Tibial artery (tissue), 4 donors: Measurements from ENCODE around the gene SPIRE2.

ENCODE experiments used
- DNase-seq, 2 donors: peaks; one replicate each; pipeline ENCODE4 v3.0.0-alpha.2; 2019
- H3K27ac ChIP-seq, 2 donors: fragments of 200-600 bp; sonication (generic) in 1 of 2; 1 replicate in 1 of 2; 2 replicates in 1 of 2; pipeline ENCODE4 v1.5.1; 2018 to 2019; ENCODE audit warnings: mild to moderate bottlenecking in 1 of 2
- H3K27me3 ChIP-seq, 2 donors: fragments of 200-600 bp; sonication (generic) in 1 of 2; one replicate each; pipeline versions ENCODE4 v1.5.1 to v1.6.0; 2016 to 2019
- H3K36me3 ChIP-seq, 3 donors: fragments of 200-600 bp; sonication (generic) in 2 of 3; one replicate each; pipeline ENCODE4 v1.5.1; 2016 to 2019; ENCODE audit warnings: mild to moderate bottlenecking in 2 of 3
- H3K4me1 ChIP-seq, 4 donors: fragments of 200-600 bp; sonication (generic) in 2 of 4; 1 replicate in 3 of 4; 2 replicates in 1 of 4; pipeline ENCODE4 v1.5.1; 2016 to 2019
- H3K4me3 ChIP-seq, 2 donors: fragments of 200-600 bp; sonication (generic) in 1 of 2; 1 replicate in 1 of 2; 2 replicates in 1 of 2; pipeline ENCODE4 v1.5.1; 2018 to 2019; ENCODE audit warnings: mild to moderate bottlenecking in 2 of 2
- H3K9me3 ChIP-seq, 3 donors: fragments of 200-600 bp; sonication (generic) in 1 of 3; one replicate each; pipeline ENCODE4 v1.5.1; 2016 to 2019
- CTCF ChIP-seq, 2 experiments: fragments of 200-600 bp in 1 of 2; fragments of 450-650 bp in 1 of 2; IDR thresholded peaks; one replicate each; pipeline ENCODE4 v1.5.1; 2017 to 2019; ENCODE audit warnings: antibody characterized with exemption in 2 of 2, mild to moderate bottlenecking in 1 of 2, moderate library complexity in 1 of 2
- intact Hi-C: fragments of 100-400 bp; cut with DNase I; formaldehyde crosslinking; loops from one replicate; pipeline ENCODE4 v1.15.0; 2023; ENCODE audit warnings: low total_unique reads

Gene SPIRE2

DNA sequence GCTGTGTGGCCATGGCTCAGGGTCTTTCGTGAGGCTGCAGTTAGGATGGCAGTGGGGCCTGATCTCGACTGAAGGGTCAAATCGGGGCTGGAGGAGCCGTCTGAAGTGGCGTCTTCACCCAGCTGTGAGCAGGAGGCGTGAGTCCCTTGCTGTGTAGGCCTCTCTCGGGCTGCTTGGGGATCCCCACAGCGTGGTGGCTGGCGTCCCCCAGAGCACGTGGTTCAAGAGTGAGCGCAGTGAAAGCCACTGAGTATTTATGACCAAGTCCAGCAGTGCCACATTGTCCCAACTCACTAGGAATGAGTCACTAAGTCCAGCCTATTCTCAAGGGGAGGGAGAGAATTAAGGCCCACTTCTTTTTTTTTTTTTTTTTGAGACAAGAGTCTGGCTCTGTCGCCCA is 33.4 kb downstream of the SPIRE2 start:
- peaks cover 0 to 32% of the 10 kb centered on the region in 2 donors for H3K27me3 ChIP-seq
- H3K36me3 ChIP-seq = peaks cover 0 to 3% (median 0%) of the 10 kb centered on the region in 3 donors
- DNase-seq = no peak
- intact Hi-C loops = no loop called here
- no peaks in the 10 kb centered on the region for H3K9me3 ChIP-seq
- H3K27ac ChIP-seq = no peak overlapping the region
- H3K4me1 ChIP-seq = peaks cover 0 to 6% (median 0%) of the 10 kb centered on the region in 4 donors
- no peak for TF ChIP-seq CTCF (IDR thresholded peaks at IDR 0.05)
- H3K4me3 ChIP-seq = no peak overlapping the region

GRCh38 chr16:89862732-89863131 is 34.5 kb downstream of the SPIRE2 start:
- Histone ChIP-seq H3K27ac (no peak overlapping the region), H3K9me3 (peaks cover 0 to 3% (median 2%) of the 10 kb centered on the region in 3 donors), H3K4me1 (peaks cover 0 to 6% (median 0%) of the 10 kb centered on the region in 4 donors), H3K36me3 (peaks cover 0 to 3% (median 0%) of the 10 kb centered on the region in 3 donors), H3K27me3 (peaks cover 0 to 32% of the 10 kb centered on the region in 2 donors), H3K4me3 (no peak overlapping the region)
- TF ChIP-seq CTCF (IDR thresholded peaks at IDR 0.05) = no peak
- intact Hi-C loops = no loop called here
- DNase-seq = no peak

DNA sequence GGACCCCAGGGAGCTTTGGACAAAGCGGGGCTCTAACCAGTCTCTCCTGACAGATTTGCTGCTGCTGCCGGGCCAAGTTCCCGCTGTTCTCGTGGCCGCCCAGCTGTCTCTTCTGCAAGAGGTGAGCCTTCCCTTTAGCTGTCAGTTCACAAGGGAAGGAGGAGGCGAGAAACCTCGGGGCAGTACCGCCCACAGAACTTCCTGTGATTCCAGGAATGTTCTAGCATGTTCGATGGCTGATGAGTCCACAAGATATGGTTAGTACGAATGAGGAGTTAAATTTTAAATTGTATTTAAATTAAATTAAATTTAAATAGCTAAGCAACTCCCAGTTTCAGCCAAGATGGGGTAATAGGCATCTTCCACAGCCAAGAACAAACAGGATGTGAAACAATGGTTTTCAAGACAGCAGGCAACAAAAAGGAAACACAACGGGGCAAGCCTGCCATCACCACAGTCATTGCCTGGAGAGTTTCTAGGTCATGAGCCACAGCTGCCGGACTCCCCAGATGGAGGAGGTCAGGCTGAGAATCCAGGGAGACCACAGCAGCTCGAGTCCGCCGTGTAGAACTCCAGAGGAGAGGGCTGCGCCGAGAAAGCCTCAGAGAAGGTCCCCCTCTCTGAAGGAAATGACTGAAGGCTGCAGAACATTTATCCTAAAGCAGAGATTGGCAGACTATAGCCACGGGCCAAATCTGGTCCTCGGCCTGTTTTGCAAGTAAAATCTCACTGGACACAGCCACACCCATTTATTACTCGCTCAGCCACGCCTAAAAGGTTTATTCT is 35.7 kb downstream of the SPIRE2 start:
- Histone ChIP-seq H3K9me3 (peaks cover 0 to 9% (median 7%) of the 10 kb centered on the region in 3 donors), H3K27me3 (peaks cover 0 to 26% of the 10 kb centered on the region in 2 donors), H3K4me3 (no peak overlapping the region), H3K36me3 (no peaks in the 10 kb centered on the region), H3K4me1 (peaks cover 0 to 6% (median 0%) of the 10 kb centered on the region in 4 donors), H3K27ac (no peak overlapping the region)
- no peak for DNase-seq
- TF ChIP-seq CTCF (IDR thresholded peaks at IDR 0.05) = no peak
- intact Hi-C loops = no loop called here

DNA sequence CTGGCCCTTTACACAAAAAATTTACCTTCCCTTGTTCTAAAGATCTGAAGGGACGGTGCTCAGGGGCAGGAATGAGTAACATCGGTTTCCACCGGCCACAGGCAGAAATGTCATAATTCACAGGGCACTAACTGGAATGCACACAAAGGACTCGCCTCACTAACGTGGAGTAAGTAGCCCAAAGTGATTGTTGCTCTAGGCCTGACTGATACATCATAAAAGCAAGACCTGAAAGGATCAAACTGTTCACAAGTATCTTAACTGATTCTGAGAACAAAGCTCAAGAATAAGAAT is 36.2 kb downstream of the SPIRE2 start:
- TF ChIP-seq CTCF (IDR thresholded peaks at IDR 0.05) = no peak
- Histone ChIP-seq H3K27me3 (peaks cover 0 to 23% of the 10 kb centered on the region in 2 donors), H3K4me1 (peaks cover 0 to 6% (median 0%) of the 10 kb centered on the region in 4 donors), H3K36me3 (no peaks in the 10 kb centered on the region), H3K27ac (no peak overlapping the region), H3K4me3 (no peak overlapping the region), H3K9me3 (peaks cover 0 to 9% (median 7%) of the 10 kb centered on the region in 3 donors)
- DNase-seq = no peak
- intact Hi-C loops = no loop called here

- Histone ChIP-seq H3K4me3 (no peak overlapping the region), H3K9me3 (peaks cover 0 to 9% (median 7%) of the 10 kb centered on the region in 3 donors), H3K36me3 (peaks cover 0 to 4% (median 0%) of the 10 kb centered on the region in 3 donors), H3K27me3 (no peaks in the 10 kb centered on the region), H3K27ac (no peak overlapping the region), H3K4me1 (peaks cover 0 to 9% (median 7%) of the 10 kb centered on the region in 4 donors)
- DNase-seq = no peak
- intact Hi-C loops = no loop called here
- no peak for TF ChIP-seq CTCF (IDR thresholded peaks at IDR 0.05)
Observed at GRCh38 chr16:89867918-89868317, 39.6 kb downstream of the SPIRE2 start.
